GM12874 (cell line): ENCODE measurements around the gene C1QTNF1.

Experiments used
- CTCF ChIP-seq: IDR thresholded peaks from 2 replicates; pipeline ENCODE4 v1.5.1; 2011; ENCODE audit warnings: low read depth, mild to moderate bottlenecking, control low read depth, low read length, moderate library complexity; ENCODE audit not compliant: insufficient read depth

The C1QTNF1 gene

GRCh38 chr17:79098282-79098867, 74.4 kb downstream of the C1QTNF1 start:
- TF ChIP-seq CTCF, result no peak
